Measurements from ENCODE around the gene ZNF273. TPM values are rescaled to one million over a fixed set of nuclear protein-coding genes. Genes with fewer than 3 reads are reported as not detected.

Gene ZNF273
- total RNA-seq, 1 experiment from 2014 or later: 17.9 TPM

DNA sequence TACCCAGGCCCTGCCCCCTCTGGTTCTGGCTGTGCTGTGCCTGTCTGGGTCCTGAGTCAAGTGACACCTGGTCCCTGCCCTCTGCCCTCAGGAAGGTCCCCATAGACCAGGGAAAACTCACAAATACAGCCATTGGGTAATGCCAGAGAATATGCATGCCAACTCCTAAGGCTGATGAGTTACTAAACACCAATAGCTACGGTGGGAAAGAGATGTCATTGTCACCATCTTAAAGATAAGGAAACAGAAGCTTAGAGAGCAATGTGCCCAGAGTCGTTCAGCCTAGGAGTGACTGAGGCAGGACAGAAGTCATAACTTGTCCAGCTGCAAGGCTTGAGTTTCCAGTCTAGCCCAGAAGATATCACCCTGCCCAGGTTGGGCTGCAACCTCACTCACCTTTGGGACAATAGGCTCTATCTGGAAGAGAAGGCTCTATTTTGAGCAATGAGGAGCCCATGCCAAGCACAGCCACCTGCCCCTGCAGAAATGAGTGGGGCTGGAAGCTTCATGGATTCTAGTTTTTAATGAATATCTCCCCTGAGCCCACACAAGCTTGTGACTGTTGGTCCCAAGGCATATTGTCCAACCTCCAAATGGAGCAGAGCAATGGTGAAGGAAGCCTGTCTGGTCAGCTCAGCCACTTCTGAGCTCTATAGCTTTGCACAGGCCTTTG is 42.6 kb downstream of the ZNF273 start:
- Histone ChIP-seq H3K27me3 (ENCODE audit: insufficient read depth, low read length) (no peaks in the 10 kb centered on the region; the same call in 1 of the 2 replicates), H4K5ac (ENCODE audit: insufficient read length, low read depth, low read length) (no peak overlapping the region), H3K9me3 (ENCODE audit: control insufficient read depth, low read depth, low read length) (no peaks in the 10 kb centered on the region), H4K8ac (replicated peaks; ENCODE audit: insufficient read length, low read depth, low read length) (no peak overlapping the region), H4K20me1 (ENCODE audit: control insufficient read depth, insufficient read depth, insufficient read length) (no peaks in the 10 kb centered on the region), H4K91ac (ENCODE audit: insufficient read length, low read depth, low read length) (no peak overlapping the region), H3K4me2 (ENCODE audit: insufficient read depth, insufficient read length, low read length) (no peak overlapping the region), H3K9ac (ENCODE audit: extremely low read depth, insufficient read length, low read length) (no peak overlapping the region), H3K23ac (ENCODE audit: insufficient read length, low read depth, low read length) (no peak overlapping the region), H3K18ac (ENCODE audit: insufficient read length, low read depth, low read length) (no peak overlapping the region), H3K79me2 (ENCODE audit: insufficient read depth, low read length) (no peaks in the 10 kb centered on the region), H3K79me1 (ENCODE audit: insufficient read depth, low read depth, low read length, poor library complexity, severe bottlenecking) (no peaks in the 10 kb centered on the region), H2BK12ac (ENCODE audit: insufficient read length, low read depth, low read length) (no peak overlapping the region), H3K14ac (ENCODE audit: insufficient read depth, low read length) (no peak overlapping the region), H3K56ac (ENCODE audit: insufficient read length, low read depth, low read length) (no peak overlapping the region), H3K4ac (ENCODE audit: low read depth, low read length) (no peak overlapping the region), H3K4me1 (ENCODE audit: insufficient read depth, low read length) (no peaks in the 10 kb centered on the region; the same call in 1 of the 2 replicates), H2BK15ac (ENCODE audit: low read depth, low read length) (no peak overlapping the region), H3K27ac (ENCODE audit: insufficient read length, low read depth, low read length) (no peak overlapping the region), H2AFZ (ENCODE audit: low read length) (no peak overlapping the region), H2AK5ac (ENCODE audit: insufficient read length, low read length) (no peak overlapping the region), H2BK5ac (ENCODE audit: insufficient read length, low read length) (no peak overlapping the region), H3K23me2 (ENCODE audit: insufficient read length, low read depth, low read length, poor library complexity, severe bottlenecking) (peaks cover 10% of the 10 kb centered on the region), H2BK20ac (ENCODE audit: low read depth, low read length, poor library complexity, severe bottlenecking) (no peak overlapping the region), H2BK120ac (ENCODE audit: low read depth, low read length, poor library complexity, severe bottlenecking) (no peak overlapping the region), H3T11ph (ENCODE audit: low read length) (no peak overlapping the region)
- TF ChIP-seq, protein P1, sequence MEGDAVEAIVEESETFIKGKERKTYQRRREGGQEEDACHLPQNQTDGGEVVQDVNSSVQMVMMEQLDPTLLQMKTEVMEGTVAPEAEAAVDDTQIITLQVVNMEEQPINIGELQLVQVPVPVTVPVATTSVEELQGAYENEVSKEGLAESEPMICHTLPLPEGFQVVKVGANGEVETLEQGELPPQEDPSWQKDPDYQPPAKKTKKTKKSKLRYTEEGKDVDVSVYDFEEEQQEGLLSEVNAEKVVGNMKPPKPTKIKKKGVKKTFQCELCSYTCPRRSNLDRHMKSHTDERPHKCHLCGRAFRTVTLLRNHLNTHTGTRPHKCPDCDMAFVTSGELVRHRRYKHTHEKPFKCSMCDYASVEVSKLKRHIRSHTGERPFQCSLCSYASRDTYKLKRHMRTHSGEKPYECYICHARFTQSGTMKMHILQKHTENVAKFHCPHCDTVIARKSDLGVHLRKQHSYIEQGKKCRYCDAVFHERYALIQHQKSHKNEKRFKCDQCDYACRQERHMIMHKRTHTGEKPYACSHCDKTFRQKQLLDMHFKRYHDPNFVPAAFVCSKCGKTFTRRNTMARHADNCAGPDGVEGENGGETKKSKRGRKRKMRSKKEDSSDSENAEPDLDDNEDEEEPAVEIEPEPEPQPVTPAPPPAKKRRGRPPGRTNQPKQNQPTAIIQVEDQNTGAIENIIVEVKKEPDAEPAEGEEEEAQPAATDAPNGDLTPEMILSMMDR (conservative IDR thresholded peaks at IDR 0.05): no peak
- DNase-seq: no peak
- peaks cover 0 to 2% (median 0%) of the 10 kb centered on the region in 3 experiments; a peak in 1 of 7 replicates for H3K36me3 Mint-ChIP-seq (ENCODE audit: insufficient read depth in 1 of 3, low read depth in 3 of 3)
- H3K4me3 Mint-ChIP-seq: no peak overlapping the region; a peak in 1 of 5 replicates
- peaks cover 0 to 6% of the 10 kb centered on the region in 2 experiments; a peak in 2 of 4 replicates for H3K4me1 Mint-ChIP-seq
- no peaks in the 10 kb centered on the region for H3K9me3 Mint-ChIP-seq
- H3K27me3 Mint-ChIP-seq (ENCODE audit: low read depth): peaks cover 40% of the 10 kb centered on the region
- WGBS (ENCODE audit: extremely low coverage, insufficient read length, low lambda C conversion rate): no CpG with 5 or more reads among the region's 2 CpGs
- no peak overlapping the region for H3K27ac Mint-ChIP-seq
